Astrocyte (in vitro differentiated cells and primary cell): ENCODE data around the gene PPP4R4.

Experiments used
- CTCF ChIP-seq: IDR thresholded peaks from 2 replicates; pipeline ENCODE4 v1.5.1; 2011; ENCODE audit warnings: low read depth, mild to moderate bottlenecking, inconsistent platforms, low read length, moderate library complexity; ENCODE audit not compliant: insufficient read depth
- EZH2 ChIP-seq: IDR thresholded peaks from 2 replicates; pipeline ENCODE4 v1.6.1; 2012; ENCODE audit warnings: mild to moderate bottlenecking, low read length, inconsistent platforms; ENCODE audit not compliant: insufficient read depth

GRCh38 chr14:94164685-94165431 lies 9.3 kb upstream of the PPP4R4 start:
- TF ChIP-seq CTCF = no peak
- TF ChIP-seq EZH2 = no peak
